Left hindlimb (tissue), 1 donor: ENCODE measurements around the gene KANSL1L.
"Not testable (repeated sequence)": the region's sequence is repeated elsewhere in the genome, so short reads cannot be mapped to it uniquely, and the experiment has no call there.

Experiments
- DNase-seq: peaks from one replicate; pipeline ENCODE4 v3.0.0-alpha.2; 2018

KANSL1L gene

GRCh38 chr2:210171309-210172218, at the start of gene KANSL1L:
TSS of gene KANSL1L (minus strand) at chr2:210171409. CDS start at chr2:210154582, 16,827 bp downstream.
- peak; percentile 99 for DNase-seq

DNA sequence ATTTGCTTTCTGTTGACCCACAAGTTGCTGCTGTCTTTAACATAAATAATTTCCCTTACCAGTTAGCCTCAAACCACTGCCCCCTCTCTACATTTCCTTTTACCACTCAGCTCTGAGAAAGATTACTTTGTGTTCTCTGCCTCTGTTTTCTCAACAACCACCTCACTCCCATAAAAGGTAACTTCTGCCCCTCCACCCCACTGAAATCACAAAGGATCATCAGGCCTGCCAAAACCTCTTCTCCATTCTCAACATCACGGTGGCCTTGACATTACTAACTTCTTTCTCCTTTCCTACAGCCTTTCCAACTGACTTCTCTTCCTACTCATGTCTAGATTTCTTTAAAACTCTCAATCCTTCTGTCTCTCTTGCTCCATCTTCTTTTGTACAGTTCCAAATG, 43.9 kb upstream of the KANSL1L start:
- DNase-seq, result no peak

- DNase-seq, result no peak
Measured at GRCh38 chr2:210210185-210210584, 39.0 kb upstream of the KANSL1L start.

DNA sequence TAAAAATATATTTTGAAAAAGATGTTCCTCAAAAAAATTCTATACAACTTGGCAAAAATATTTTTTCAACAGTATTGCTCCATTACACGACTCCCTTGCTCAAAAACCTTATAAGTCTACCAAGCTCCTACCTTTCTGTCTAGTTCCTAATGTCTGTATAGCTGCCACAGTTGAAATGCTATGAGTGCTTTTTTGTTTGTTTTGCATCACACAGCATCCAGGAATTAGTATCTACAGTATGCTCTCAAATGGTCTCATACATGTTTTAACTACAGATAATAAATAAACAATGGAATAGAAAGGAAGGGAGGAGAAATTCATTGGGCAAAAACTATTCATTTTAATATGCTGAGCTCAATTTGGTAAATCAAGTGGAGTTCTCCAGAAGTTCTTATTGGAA, 36.7 kb upstream of the KANSL1L start:
- no peak for DNase-seq

- DNase-seq, result no peak
Measured at GRCh38 chr2:210203558-210203957, 32.3 kb upstream of the KANSL1L start.

DNA sequence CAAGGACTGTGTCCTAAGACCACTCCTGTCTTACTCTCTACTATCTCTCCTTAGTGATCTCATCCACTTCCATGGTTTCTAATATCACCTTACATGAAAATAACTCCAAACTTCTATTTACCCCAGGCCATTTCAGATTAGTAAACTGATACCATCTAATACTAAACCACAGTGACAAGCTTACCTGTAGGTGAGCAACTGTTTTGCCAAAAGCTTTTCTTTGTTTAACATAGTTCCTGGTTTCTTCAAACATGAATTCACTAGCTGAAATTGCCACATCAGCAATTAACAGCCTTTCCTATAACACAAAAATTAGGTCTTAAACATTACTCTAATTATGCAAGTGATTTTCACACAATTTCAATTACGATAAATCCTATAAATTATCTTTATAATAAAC, 31.9 kb upstream of the KANSL1L start:
- no peak for DNase-seq

- no peak for DNase-seq
Measured at GRCh38 chr2:210199854-210200253, 28.6 kb upstream of the KANSL1L start.

DNA sequence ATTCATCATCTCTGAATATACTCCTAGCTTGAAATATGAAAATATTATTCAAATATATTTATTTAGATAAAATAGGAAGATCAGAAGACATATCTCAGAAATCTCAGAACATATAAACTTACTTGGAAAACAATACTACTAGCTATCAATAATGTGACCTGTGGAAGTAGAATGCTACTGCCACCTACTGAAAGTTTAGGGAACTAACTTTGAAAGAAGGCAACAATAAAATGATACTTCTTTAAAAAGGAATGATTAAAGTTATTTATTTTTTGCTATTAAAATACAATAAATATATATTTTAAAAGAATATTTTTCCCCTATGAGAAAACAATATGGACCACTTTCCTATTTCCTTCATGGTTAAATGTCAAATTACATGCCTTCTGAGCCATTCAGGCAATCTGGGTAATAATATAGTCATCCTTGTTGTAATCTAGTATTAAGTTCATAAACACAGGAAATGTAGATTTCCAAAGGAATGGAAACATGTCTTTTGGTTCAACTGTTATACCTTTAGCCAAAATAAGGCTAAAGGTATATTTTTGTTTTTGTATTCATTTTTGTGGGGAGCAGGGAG, 28.1 kb upstream of the KANSL1L start:
- no peak for DNase-seq

GRCh38 chr2:210198326-210198725, 27.1 kb upstream of the KANSL1L start:
- DNase-seq, result no peak

DNA sequence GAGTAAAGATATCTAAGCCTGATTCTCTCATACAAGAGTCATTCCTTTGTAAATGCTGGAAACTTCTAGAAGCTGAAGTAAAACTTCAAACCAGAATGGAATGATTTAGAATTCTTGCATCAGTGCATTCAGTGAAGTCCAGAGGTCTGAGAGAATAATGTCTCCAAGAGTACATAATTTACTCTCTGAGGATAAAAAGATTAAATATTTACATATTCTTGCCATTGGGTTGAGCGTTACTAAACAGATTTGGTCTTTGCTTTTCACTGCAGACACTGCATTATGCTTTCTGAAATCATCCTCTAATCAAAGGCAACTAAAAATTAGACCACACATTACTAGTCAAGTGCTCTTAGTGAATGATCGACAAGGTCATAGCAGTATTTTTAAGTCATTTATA, 26.5 kb upstream of the KANSL1L start:
- no peak for DNase-seq

DNA sequence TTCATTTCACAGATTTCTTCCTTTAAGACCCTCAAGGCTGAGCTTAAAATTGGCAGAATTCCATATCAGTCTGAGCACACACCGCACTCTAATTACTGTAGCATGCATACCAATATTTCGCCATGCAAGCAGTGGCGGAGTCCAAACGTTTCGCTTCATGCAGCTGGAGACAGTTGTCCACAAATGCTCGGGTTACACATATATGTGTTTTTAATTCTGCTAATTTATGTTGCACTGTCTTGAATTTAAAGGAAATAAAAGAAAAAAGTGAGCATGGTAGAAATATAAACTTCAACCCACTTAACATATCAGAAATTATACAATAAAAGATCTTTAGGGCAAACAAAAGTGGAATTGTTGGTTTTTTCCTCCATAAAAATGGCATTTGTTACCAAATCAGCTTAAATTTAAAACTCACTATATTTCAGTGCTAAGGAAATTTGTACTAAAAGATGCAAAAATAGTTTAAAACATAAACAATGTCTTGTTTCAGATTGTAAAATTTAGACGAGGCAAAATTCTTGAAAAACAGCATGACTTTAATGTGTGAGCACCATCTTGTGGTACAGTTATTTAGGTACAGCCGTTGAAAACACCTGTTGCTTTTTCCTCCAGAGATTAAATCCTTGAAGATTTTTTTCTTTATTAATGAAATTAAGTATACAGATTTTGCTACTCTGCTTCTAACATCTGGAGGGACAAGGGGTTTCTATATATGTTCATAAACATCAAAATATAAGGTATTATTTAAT, 24.1 kb upstream of the KANSL1L start:
- no peak for DNase-seq

- no peak for DNase-seq
Measured at GRCh38 chr2:210190345-210190744, 19.1 kb upstream of the KANSL1L start.

GRCh38 chr2:210189452-210190138, 18.4 kb upstream of the KANSL1L start:
- DNase-seq, result no peak

- DNase-seq, result no peak
Measured at GRCh38 chr2:210188755-210189154, 17.5 kb upstream of the KANSL1L start.

DNA sequence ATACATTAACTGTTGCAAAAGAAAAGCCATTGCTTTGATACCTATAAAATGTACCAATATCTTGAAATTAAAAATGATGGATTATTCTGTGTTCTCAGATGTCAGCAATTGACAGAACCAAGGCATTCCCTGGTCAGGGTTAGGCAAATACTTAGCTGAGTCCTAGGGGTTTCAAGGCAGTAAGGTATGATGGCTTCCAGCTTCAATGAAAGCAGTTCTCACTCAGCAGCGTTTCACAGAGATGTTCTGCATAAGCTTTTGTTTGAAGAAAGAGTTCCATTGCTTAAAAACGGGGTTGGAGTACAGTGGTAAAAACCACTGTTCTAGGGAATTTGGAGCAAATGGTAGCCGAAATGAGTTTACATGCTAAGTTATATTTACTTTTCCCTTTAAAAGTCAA, 17.0 kb upstream of the KANSL1L start:
- no peak for DNase-seq

DNA sequence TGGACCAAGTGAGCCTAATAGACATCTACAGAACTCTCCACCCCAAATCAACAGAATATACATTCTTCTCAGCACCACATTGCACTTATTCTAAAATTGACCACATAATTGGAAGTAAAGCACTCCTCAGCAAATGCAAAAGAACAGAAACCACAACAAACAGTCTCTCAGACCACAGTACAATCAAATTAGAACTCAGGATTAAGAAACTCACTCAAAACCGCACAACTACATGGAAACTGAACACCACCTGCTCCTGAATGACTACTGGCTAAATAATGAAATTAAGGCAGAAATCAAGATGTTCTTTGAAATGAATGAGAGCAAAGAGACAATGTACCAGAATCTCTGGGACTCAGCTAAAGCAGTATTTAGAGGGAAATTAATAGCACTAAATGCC, 12.7 kb upstream of the KANSL1L start:
- not testable (repeated sequence) for DNase-seq

DNA sequence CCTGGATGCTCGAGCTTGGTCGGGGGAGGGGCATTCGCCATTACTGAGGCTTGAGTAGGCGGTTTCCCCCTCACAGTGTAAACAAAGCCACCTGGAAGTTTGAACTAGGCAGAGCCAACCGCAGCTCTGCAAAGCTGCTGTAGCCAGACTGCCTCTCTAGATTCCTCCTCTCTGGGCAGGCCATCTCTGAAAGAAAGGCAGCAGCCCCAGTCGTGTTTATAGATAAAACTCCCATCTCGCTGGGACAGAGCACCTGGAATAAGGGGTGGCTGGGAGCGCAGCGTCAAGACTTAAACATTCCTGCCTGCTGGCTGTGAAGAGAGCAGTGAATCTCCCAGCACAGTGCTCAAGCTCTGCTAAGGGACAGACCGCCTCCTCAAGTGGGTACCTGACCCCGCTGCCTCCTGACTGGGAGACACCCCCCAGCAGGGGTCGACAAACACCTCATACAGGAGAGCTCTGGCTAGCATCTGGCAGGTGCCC, 10.4 kb upstream of the KANSL1L start:
- DNase-seq, result not testable (repeated sequence)

GRCh38 chr2:210181033-210181605, 9.9 kb upstream of the KANSL1L start:
- not testable (repeated sequence) for DNase-seq

DNA sequence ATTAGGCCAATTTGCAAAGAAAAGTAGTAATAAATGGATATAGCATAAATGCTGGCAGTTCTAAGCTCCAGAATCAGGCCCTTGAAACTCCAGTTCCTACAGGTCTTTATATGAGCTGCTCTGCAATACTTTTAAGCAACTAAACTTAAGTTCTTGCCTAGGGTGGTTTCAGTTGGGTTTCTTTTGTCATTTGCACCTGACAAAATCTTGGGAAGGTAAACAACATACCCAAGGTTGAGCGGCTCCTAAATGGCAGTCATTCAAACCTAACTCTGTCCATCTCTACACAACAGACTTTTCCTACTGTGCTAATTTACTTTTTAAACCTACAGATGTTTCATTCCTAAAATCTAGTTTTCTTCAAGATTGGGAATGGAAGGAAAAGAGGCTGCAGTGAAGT, 9.3 kb upstream of the KANSL1L start:
- no peak for DNase-seq

GRCh38 chr2:210179351-210179990, 8.3 kb upstream of the KANSL1L start:
- no peak for DNase-seq

DNA sequence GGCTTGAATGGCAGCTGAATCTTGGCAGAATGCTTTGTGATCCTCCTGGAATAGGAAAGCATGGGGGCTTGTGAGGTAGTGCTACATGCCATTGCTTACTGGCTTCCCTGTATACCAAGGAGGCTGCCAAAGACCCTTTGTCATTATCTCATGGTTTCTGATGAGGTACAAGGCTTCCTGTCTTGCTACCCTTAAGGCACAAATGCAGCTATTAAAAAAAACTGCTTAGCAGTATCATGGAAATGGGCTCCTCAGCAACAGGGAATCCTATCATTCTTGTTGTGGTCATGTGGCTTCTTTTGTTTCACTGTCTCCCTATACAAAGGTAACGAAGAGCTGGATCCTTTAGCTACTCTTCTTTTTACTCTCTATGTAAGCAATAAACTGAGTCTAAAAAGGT, 6.6 kb upstream of the KANSL1L start:
- no peak for DNase-seq

GRCh38 chr2:210177115-210177514, 5.9 kb upstream of the KANSL1L start:
- DNase-seq, result not testable (repeated sequence)
